Coronary artery (tissue), 2 donors: Measurements from ENCODE around the gene SLC25A14.
"Not testable (repeated sequence)": the region's sequence is repeated elsewhere in the genome, so short reads cannot be mapped to it uniquely, and the experiment has no call there.

Experiments used
- DNase-seq: peaks from one replicate; pipeline ENCODE4 v3.0.0-alpha.2; 2017; ENCODE audit warnings: low spot score
- H3K27ac ChIP-seq, 2 donors: fragments of 200-600 bp; sonication (generic); one replicate each; pipeline ENCODE4 v1.5.1; 2016 to 2019
- H3K4me3 ChIP-seq: fragments of 200-600 bp; sonication (generic); 2 replicates; pipeline ENCODE4 v1.5.1; 2016; ENCODE audit warnings: mild to moderate bottlenecking, moderate library complexity
- TF ChIP-seq, protein P1 (sequence below): fragments of 200-600 bp; sonication (generic); IDR thresholded peaks from one replicate; pipeline ENCODE4 v1.5.1; 2019; ENCODE audit warnings: antibody characterized with exemption

SLC25A14 gene

DNA sequence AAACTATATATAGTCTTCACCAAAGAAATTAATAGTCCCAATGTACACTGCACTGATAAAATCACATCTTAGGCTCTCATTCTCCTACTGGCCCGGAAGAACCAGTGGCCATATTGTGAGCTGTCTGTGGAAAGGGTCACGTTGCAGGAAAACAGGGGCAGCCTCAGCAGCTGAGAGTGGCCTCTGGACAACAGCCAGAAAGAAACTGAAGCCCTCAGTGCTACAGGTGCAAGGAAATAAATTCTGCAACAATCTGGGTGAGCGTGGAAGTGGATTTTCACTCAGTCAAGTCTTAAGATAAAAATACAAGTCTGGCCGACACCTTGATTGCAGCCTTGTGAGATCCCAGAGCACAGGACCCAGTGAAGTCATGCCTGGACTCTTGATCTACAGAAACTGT lies 3.2 kb upstream of the SLC25A14 start:
- no peak for DNase-seq
- TF ChIP-seq, protein P1, sequence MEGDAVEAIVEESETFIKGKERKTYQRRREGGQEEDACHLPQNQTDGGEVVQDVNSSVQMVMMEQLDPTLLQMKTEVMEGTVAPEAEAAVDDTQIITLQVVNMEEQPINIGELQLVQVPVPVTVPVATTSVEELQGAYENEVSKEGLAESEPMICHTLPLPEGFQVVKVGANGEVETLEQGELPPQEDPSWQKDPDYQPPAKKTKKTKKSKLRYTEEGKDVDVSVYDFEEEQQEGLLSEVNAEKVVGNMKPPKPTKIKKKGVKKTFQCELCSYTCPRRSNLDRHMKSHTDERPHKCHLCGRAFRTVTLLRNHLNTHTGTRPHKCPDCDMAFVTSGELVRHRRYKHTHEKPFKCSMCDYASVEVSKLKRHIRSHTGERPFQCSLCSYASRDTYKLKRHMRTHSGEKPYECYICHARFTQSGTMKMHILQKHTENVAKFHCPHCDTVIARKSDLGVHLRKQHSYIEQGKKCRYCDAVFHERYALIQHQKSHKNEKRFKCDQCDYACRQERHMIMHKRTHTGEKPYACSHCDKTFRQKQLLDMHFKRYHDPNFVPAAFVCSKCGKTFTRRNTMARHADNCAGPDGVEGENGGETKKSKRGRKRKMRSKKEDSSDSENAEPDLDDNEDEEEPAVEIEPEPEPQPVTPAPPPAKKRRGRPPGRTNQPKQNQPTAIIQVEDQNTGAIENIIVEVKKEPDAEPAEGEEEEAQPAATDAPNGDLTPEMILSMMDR: no peak
- no peak overlapping the region for H3K27ac ChIP-seq
- H3K4me3 ChIP-seq: no peak overlapping the region

DNA sequence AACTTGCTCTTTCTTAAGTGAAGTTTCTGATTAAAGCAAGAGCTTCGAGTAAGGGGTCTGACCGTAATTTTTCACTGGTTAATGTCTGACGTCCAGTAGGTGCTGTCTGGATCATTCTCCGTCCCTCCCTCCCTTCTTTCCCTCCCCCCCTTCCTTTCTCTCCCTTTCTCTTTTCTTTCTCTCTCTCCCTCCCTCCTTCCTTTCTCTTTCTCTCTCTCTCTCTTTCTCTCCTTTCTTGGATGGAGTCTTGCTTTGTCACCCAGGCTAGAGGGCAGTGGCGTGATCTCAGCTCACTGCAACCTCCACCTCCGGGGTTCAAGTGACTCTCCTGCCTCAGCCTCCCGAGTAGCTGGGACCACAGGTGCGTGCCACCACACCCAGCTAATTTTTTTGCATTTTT lies 850 bp upstream of the SLC25A14 start:
- H3K4me3 ChIP-seq: peak overlapping the region; percentile 73
- not testable (repeated sequence) for H3K27ac ChIP-seq, DNase-seq

DNA sequence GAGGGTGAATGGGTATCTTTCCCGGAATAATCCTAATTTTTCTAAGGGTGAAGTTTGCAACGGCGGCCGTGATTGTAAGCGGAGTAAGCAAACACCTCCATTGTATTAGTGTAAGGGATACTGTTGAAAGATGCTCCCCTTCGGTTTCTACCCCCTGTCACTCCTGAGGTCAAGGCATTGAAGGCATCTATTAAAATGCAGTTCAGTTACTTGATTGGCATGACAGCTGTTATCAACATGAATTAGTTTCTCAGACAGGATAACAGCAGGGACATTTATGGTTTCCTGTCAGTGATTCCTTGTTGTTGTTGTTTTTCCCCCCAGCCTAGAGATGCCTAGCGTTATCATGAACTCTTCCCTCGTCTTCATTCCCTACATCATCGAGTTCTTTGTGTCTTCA lies 552 bp downstream of the SLC25A14 start:
- TF ChIP-seq, protein P1: no peak
- no peak overlapping the region for H3K27ac ChIP-seq
- peak overlapping the region; percentile 73 for H3K4me3 ChIP-seq
- no peak for DNase-seq

DNA sequence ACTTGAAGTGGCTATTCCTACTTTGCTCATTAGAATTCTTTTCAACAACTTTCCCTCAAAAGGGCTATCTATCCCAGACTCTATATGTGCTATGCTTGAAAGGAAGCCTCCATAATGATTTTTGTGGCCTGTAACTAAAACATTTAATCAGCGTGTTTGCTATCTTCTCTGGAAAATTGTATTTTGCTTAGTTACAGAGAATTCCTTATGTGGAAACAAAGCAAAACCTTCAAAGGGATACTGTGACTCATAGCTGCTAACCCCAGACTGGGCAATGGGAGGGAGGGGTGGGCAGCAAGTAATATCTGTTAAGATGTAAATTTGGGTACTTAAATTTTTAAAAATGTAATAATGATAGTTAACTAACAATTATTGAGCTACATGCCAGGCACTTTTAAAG lies 3.7 kb downstream of the SLC25A14 start:
- DNase-seq: no peak

DNA sequence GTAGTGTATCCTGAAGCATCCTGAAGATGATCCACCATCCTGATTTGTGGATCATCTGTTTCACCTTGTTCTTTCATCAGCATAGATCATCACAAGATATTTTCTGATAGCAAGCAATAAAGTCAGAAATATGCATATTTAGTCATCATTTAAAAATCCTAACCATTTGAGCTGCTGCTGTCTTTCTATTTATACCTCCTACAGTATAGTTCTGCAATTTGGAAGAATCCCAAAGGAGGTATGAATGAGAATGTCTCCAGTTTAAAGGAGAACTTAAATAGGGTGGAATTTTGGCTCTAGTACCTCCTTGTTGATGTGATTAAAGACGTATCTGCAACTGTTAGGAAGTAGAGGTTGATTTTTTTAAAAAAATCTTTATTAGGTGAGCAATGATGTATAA lies 7.6 kb downstream of the SLC25A14 start:
- no peak for DNase-seq
- TF ChIP-seq, protein P1: no peak
- H3K27ac ChIP-seq: no peak overlapping the region

More for the DNA sequence above, 3.7 kb downstream of the SLC25A14 start:
- TF ChIP-seq, protein P1: no peak
- no peak overlapping the region for H3K4me3 ChIP-seq
- H3K27ac ChIP-seq: no peak overlapping the region

DNA sequence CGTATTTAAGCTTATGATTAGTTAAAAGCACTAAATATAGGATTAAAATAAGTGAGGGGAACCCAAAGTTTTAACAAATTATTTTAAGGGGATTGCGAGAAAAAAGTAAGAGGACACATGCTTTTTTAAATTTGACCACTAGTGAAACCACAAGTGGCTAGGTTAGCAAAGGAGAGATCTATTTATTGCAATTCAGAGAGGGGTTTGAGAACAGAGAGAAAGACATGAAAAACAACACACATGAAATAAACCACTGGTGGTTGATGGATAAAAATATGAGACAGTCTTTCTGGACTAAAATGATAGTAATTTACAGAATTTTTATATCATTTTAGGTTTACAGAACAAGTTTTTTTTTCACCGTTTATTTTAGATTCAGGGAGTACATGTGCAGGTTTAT lies 11.8 kb downstream of the SLC25A14 start:
- TF ChIP-seq, protein P1: no peak
- no peak for DNase-seq
- Histone ChIP-seq H3K4me3 (no peak overlapping the region), H3K27ac (no peak overlapping the region)

More for the DNA sequence above, 7.6 kb downstream of the SLC25A14 start:
- no peak overlapping the region for H3K4me3 ChIP-seq

DNA sequence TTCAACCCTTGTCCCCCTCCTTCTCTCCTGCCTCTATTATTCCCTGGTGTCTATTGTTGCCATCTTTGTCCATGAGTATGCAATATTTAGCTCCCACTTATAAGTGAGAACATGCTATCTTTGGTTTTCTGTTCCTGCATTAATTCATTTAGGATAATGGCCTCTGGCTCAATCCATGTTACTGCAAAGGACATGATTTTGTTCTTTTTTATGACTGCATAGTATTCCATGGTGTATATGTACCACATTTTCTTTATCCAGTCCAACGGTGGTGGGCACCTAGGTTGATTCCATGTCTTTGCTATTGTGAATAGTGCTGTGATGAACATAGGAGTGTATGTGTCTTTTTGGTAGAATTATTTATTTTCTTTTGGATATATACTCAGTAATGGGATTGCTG lies 12.3 kb downstream of the SLC25A14 start:
- not testable (repeated sequence) for H3K4me3 ChIP-seq, DNase-seq, H3K27ac ChIP-seq

DNA sequence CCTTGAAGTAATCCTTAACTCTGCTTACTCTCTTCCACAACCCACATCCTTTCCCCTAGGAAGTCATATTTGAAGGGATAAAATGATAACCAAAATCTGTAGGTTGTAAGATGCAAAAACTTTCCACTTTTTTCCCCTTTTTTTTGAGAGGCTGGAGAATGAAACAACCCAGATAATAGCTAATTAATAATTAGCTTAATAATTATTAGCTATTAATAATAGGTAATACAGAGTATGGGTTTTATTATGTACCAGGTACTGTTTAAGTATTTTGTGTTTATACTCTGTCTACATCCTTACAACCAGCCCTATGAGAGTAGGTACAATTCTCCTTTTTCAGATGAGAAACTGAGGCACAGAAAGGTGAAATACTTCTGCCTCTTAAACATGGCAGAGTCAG lies 36.4 kb downstream of the SLC25A14 start:
- no peak for DNase-seq
- no peak overlapping the region for H3K27ac ChIP-seq
- TF ChIP-seq, protein P1: no peak
- H3K4me3 ChIP-seq: no peak overlapping the region
